RCC 7860 (cell line): ENCODE measurements around the gene GRK5.
"Not testable (repeated sequence)": the region's sequence is repeated elsewhere in the genome, so short reads cannot be mapped to it uniquely, and the experiment has no call there.

Source experiments
- DNase-seq: peaks from one replicate; pipeline ENCODE4 v3.0.0-alpha.2; 2015; ENCODE audit warnings: low spot score
- FAIRE-seq: peaks from 2 replicates; lab custom pipeline; 2012; peaks lifted over from hg19 to GRCh38; lab: Jason Lieb, UNC

The GRK5 gene

DNA sequence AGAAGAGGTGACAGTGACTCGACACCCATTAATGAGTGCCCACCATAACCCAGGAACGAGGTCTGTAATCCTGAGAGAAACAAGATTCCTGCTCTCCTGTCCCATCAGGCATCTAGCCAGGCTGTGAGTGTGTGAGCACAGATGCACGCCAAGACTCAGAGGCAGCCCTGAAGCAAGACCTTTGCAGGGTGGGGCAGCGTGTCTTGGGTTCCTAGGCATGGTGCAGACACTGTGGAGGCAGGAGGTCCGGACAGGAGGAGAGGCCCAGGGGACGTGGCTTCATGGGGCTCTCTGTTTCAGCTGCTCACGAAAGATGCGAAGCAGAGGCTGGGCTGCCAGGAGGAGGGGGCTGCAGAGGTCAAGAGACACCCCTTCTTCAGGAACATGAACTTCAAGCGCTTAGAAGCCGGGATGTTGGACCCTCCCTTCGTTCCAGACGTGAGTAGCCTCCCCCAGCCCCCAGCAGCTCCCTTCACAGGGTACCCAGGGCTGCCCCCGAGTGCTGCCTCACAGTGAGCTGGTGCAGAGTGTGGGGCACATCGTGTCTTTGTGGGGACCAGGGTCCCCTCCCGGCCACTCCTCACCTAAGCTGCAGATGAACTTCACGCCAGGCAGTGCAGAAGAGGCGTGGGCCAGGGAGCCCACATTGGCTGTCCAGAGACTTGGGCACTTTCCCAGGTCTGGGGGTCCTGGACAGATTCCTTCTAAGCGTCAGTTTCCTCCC, 240.6 kb downstream of the GRK5 start:
- DNase-seq (no peak), FAIRE-seq (no peak)

DNA sequence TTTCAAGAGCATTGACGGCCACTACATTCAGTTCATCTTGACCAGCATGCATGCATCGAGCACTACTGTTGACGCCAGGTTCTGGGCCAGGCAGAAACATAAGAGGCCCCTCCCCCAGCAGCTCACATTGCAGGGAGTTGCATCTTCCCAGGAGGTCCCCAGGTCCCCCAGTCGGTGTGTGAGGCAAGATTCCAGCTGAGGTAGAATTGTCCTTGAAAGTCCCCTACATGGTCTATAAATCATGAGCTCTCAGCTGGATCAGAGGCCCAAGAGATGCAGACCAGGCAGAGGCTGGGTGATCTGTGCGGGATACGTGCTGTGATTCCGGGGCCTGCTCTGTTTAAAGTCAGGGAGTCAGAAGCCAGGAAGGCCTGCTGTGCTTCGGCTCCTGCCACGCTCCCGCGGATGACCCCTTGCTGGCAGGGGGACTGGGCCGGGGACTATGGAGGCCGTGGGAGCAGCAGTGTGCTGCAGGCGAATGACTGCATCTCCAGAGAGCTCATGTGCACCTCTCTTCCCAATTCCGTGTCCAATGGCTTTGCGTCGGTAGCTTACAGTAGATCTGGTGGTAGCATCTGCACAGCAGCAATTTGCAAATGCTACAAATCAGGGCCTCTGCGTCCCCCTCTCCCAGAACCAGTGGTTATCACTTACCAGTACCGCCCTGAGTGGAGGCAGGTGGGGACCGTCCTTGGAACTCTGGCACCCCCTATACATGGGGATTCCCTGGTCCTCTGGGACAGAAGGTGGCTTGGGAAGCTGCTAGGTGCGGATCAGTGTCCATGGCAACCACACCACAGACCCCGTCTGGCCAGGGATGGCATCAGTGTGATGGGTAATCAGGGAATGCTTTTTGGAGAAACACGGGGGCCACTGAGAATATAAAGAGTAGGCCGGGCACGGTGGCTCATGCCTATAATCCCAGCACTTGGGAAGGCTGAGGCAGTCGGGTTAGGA, 241.5 kb downstream of the GRK5 start:
- FAIRE-seq (no peak), DNase-seq (no peak)

DNA sequence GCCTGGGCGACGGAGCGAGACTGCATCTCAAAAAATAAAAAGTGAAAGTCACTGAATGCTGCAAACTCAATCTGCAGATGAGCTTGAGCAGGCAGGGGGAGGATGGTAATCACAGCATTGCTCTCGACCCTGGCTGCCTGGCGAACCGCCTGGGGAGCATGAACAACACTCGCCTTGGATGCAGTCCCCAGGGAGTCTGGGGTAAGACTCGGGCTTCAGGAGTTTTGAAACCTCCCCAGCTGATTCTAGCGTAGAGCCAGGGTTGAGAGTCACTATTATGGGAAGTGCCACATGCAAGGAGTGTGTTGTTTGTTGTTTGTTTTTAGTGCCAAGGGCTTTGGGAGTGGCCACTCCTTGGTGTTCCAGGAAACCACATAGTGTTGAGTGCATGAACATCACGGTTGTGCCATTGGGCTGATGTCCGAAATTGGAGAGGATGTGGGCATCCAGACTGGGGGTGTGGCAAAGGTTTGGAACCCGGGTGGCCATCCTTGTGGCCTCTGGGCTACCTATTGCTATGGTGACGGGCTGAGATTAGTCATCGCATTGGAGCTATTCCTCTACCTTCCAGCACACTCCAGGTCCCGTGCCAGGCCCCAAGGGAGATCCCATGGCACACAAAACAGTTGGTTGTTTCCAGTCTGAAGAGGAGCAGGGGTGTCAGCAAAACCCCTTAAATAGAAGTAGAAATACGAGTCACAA, 242.5 kb downstream of the GRK5 start:
- FAIRE-seq, result no peak
- peak; percentile 69 for DNase-seq

DNA sequence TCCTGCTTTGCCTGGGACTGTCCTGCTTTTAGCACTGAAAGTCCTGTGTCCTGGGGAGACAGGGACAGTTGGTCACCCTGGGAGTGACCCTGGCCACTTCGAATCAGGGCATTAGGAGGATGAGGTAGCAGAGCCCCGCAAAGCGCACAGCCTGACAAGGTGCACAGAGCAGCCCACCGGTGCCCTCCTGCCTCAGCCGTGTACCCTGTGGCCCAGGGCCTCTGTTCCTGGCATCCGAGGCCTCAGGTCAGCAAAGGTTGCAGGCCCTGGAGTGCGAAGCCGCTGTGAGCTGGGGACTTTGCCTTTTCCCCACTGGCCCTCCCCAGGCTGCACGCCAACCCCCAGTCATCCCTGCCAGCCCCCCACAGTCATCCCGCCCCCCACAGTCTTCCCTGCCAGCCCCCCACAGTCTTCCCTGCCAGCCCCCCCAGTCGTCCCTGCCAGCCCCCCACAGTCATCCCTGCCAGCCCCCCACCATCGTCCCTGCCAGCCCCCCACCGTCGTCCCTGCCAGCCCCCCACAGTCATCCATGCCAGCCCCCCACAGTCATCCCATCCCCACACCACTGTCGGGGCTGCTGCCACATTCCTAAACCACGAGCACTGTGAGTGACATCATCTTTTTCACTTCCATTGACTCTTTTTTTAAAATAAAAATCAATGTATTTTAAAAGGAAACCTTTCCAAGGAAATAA, 243.4 kb downstream of the GRK5 start:
- no peak for FAIRE-seq
- no peak for DNase-seq

DNA sequence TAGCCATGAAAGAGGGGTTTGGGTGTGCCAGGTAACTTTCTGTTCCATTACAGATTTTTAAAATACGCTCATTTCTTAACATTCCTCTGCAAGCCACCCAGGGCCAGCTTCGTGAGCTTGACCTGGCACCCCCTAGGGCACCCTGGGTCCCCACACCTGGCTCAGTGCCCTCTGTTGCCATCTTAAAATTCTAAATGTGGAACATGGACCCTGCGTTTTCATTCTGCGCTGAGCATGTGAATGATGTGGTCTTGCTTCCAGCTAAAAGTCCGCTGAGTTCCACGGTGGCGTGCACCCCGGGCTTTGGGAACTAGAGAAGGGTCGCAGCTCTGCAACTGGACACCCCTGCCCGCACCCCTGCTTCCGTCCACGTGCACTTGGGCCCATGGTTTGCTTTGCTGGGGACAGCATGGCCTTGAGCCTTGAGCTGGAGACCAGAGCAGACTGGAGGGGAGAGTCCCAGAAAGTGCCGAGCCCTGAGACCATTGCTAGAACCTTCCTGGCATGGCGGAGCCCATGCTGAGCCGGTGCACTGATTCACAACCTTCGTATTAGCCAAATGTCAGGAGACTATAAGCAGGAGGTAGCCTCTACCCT, 244.0 kb downstream of the GRK5 start:
- DNase-seq, result no peak
- FAIRE-seq, result no peak

DNA sequence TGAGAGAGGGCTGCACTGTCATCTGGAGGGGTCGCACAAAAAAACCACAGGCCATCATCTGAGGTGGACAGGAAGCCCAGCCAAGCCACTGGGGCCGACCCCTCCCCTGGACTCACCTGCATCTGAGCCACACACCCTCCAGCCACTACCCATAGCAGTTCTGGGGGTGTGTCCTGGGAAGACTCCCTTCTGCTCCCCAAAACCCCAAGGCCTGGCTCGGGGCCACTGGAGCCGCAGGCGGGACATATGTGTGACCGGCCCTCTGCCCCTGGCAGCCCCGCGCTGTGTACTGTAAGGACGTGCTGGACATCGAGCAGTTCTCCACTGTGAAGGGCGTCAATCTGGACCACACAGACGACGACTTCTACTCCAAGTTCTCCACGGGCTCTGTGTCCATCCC, 245.0 kb downstream of the GRK5 start:
- no peak for FAIRE-seq
- no peak for DNase-seq

DNA sequence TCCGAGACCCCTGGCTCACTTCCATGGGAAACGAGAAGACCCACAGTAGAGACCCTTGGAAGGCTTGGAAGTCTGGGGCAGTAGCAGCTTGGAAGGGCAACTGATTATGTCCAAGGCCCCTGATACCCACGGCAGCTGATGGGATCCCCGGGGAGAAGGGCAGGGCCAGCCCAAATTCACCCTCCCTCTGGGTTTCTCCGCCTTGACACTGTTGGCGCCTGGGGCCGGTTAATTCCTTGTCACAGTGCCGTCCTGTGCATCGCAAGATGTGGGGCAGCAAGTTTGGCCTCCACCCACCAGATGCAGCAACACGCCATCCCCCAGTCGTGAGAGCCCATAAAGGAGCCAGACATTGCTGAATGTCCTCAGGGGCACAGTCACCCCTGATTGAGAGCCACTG, 245.9 kb downstream of the GRK5 start:
- no peak for FAIRE-seq
- no peak for DNase-seq

DNA sequence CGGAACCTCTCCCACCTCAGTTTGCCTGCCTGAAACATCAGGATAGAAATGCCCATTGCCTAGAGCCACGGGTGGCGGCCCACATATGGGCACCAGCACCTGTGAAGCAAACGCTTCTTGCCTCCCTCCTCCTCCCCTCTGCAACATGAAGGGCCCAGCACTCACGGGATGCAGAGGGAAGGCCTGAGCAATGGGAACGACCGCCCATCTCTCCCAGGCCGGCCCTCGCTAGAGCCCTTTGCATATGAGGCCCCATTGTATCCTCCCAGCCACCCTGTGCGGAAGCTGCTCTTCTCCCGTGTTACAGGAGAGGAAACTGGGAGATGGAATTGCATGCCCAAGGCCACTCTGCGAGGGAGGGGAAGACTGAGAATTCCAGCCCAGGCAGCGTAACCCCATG, 246.9 kb downstream of the GRK5 start:
- no peak for DNase-seq
- FAIRE-seq, result no peak

DNA sequence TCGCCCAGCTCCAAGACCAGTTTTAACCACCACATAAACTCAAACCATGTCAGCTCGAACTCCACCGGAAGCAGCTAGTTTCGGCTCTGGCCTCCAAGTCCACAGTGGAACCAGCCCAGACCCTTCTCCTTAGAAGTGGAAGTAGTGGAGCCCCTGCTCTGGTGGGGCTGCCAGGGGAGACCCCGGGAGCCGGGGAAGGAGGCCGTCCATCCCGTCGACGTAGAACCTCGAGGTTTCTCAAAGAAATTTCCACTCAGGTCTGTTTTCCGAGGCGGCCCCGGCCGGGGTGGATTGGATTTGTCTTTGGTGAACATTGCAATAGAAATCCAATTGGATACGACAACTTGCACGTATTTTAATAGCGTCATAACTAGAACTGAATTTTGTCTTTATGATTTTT, 247.6 kb downstream of the GRK5 start:
- FAIRE-seq (no peak), DNase-seq (no peak)

DNA sequence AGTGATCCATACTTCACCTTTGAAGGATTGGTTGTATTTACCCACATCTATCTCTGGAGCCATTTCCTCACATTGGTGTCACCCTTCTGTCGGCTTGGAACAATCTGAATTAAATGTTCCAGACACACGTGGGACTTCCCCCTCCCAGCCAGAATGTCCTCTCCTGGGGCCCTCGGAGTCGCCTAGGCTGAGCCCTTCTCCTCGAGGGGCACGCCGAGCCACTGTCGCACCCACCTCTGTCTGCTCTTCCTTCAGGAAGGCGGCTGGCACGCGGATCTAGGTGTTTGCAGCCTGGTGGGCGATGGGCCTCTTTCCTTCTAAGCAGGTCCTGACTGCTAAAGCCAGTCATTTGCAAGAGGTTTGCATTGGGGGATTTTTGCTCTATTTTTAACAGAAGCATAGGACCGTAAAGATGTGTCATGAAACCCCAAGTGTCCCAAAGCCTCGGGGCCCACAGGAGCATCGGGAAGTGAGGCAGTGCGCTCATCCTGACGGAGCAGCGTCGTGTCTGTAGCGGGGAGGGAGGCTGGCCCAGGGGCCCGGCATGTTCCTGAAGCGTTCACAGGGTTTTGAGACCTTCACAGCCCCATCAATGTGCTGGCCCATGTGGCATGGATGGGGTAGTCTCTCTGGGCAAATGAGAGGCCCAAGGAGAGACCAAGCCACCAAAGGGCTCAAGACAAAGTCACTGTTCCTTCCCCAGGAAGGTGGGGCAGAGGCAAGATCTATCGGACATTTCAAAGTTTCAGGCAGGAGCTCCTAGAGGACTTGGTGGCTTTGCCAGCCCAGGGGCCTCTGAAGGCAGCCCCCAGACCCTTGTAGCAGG, 248.5 kb downstream of the GRK5 start:
- DNase-seq (no peak), FAIRE-seq (no peak)

DNA sequence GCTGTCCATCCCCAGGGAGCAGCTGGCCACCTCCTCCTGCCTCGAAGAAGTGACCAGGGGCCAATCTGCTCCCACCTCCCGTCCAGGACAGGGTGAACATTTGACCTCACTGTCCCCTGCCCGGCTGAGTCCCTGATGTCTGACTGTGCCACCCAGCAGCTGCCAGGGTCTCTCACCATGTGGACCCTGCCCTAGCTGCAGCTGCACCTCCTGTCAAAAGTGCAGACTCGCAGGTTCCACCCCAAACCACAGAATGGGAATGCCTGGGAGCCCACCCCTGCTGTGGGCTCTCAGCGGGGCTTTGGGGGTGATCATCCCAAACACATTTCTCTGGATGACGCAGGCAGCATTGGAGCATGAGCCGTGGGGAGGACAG, 249.1 kb downstream of the GRK5 start:
- no peak for FAIRE-seq
- DNase-seq, result no peak

DNA sequence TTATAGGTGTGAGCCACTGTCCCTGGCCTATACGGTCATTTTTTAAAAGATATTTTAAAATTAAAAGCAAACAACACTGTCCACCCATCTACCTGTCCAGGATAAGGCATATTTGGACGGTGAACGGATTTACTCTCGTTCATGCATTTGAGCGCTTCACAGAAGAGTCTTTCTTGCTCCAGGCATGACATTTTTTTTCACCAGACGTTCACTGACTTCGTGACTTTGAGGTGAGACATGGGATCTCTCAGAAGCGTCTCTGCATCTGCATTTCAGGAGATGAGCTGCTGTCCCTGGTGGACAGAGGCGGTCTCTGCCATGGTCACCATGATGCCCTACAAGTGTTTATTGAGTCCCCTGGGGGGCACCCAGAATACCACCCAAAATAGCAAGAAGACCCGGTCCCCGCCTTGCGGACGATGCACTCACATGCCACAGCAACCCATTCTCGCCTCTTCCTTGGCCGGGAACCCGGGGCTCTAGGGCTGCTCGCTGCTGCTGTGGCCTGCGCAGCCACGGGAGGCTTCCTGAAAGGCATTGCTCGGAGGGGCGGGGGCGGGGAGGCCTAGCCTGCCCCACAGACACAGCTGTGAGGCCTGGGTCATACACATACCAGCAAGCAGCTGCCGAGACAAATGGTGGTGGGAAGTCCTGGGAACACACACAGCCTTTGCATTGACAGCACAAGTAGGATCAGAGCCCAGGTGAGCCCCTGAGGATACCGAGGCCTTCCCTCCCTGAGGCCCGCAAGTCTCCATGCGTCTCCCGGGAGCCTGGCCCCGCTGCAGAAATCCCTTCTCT, 250.8 kb downstream of the GRK5 start:
- FAIRE-seq (no peak), DNase-seq (no peak)

DNA sequence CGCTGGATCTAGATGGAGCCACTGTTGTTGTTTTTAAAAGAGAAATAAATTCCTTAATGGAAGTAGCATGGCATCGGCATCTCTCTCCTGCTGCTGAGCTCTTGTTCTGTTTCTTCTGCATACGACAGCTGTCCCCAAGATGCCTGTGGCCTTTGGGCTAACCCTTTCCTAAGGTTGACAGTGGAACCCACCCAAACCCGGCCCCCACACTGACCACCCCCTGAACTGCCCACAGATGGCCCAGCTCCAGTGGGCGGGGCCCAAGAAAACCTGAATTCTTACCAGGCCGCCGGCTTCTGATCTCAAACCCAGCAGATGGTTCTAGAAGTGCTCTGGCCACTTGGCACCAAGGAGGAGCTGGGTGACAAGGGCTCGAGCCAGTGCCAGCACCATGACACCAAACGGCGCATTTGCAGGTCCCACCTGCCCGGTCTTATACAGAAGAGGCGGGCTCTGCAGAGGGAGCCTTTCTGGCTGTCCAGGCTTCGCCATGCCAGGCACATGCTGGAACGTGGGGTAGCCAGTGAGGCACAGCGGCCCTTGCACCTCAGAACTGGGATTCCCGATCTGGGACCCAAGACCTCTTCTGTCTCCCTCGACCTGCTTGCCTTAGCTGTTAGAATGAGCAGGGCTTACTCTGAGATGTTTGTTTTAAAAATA, 252.4 kb downstream of the GRK5 start:
- no peak for DNase-seq
- no peak for FAIRE-seq

DNA sequence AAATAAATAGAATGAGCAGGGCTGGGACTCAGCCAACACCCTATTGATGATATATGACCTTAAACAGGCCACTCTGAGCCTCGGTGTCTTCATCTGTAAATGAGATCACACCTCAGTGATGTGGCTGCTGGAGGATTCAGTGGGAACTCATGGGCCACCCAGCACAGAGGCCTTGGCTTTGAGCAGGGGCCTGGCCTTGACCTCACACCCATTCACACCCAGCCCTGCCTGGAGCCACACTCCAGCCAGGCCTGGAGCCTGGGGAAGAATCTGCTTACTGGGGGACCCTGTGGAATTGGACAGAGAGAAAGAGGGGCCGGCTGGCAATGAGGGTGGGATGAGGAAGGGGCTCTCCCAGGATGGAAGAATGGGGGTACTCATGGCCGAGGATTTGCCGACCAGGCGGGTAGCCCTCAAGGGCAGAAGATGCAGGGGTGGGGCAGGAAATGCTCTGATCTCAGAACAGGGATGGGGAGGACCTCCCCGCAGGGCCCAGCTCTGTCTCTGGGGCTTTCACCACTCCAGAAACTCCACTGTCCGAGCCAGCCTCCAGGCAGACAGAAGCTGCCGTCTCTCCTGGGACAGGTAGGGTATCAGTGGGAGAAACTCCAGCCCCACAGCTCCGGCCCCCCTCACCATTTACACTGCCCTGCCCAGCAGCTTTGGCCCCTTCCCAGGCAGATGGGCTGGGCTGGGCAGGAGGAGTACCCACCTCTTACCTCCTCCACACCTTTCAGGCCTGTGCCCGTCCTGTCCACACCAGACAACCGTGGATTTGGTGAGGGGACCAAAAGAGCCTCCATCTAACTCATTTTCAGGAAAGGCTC, 253.2 kb downstream of the GRK5 start:
- FAIRE-seq, result no peak
- no peak for DNase-seq

DNA sequence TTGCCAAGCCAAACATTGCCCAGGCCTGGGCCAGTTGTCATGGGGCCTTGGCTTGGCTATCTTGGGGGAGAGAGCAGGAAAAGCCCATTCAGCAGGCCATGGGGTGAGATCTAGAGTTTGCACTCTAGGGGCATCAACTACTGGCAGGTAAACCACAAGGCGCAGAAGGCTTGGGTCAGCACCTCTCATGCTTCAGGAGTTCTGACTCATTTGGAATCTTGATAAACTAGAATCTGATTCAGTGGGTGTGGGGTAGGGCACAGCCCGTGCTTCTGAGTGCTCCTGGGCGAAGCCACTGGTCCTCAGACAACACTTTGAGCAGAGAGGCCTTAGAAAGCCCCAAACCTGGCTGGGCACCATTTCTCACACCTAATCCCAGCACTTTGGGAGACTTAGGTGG, 254.0 kb downstream of the GRK5 start:
- FAIRE-seq (peak; percentile 88), DNase-seq (peak; percentile 86)

DNA sequence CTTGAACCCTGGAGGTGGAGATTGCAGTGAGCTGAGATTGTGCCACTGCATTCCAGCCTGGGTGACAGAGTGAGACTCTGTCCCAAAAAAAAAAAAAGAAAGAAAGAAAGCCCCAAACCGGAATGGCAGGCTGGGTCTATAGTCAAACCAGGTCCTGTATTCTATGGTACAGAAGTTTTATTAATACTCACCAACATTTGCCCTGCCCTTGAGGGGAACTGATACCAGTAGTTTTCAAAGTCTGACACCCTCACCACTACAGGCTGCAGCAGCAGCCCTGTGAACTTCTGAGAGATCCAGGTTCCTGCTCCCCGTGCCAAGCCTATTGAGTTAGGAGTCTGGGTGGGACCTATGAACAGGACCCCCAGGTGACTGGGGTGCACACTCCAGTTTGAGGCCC, 254.6 kb downstream of the GRK5 start:
- FAIRE-seq (no peak), DNase-seq (no peak)

DNA sequence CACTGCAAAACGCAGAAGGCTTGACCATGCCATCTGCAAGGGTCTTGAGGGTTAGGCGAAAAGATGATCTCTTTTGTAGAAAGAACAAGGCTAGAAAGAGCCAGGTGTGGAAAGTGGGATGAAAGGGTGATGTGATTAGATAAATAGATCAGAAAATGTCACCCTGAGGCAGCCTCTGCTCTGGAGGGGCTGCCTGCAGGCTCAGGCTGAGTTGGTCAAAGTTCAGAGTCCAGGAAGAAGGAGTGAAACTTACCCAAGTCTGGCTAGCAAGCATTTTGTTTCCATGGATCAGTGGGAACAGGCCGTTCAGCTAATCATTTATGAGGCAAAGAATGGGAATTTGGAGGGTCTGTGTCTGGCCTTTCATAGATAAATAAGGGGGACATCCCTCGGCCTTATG, 255.4 kb downstream of the GRK5 start:
- FAIRE-seq, result no peak
- no peak for DNase-seq

DNA sequence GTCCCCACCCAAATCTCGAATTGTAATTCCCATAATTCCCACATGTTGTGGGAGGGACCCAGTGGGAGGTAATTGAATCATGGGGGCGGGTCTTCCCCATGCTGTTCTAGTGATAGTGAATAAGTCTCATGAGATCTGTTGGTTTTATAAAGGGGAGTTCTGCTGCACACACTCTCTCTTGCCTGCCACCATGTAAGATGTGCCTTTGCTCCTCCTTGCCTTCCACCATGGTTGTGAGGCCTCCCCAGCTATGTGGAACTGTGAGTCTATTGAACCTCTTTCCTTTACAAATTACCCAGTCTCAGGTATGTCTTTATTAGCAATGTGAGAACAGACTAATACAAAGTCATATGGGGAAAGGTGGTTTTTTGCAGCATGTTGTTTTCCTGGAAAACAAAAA, 255.8 kb downstream of the GRK5 start:
- not testable (repeated sequence) for DNase-seq, FAIRE-seq
